H9 (cell line): ENCODE data around the gene PICALM. TPM values are rescaled to one million over a fixed set of nuclear protein-coding genes. Genes with fewer than 3 reads are reported as not detected.

ENCODE experiments used
- DNase-seq: peaks from one replicate; pipeline ENCODE4 v3.0.0-alpha.2; 2017
- H2AFZ ChIP-seq: one replicate; pipeline ENCODE4 v1.6.1; 2013; ENCODE audit warnings: mild to moderate bottlenecking, low read length, control low read depth, moderate library complexity
- H2AK5ac ChIP-seq: 2 replicates; pipeline ENCODE4 v1.6.1; 2013; ENCODE audit warnings: low read length, control low read depth, mixed read lengths; ENCODE audit not compliant: insufficient read length
- H2BK120ac ChIP-seq: one replicate; pipeline ENCODE4 v1.6.1; 2013; ENCODE audit warnings: low read depth, mild to moderate bottlenecking, low read length, control low read depth, inconsistent platforms; ENCODE audit not compliant: poor library complexity, severe bottlenecking
- H2BK12ac ChIP-seq: 2 replicates; pipeline ENCODE4 v1.6.1; 2013; ENCODE audit warnings: low read length, control low read depth, mixed read lengths, low read depth; ENCODE audit not compliant: insufficient read length
- H2BK15ac ChIP-seq: 2 replicates; pipeline ENCODE4 v1.6.1; 2013; ENCODE audit warnings: low read depth, low read length, control low read depth
- H2BK20ac ChIP-seq: one replicate; pipeline ENCODE4 v1.6.1; 2013; ENCODE audit warnings: low read depth, mild to moderate bottlenecking, low read length, control low read depth, inconsistent platforms; ENCODE audit not compliant: poor library complexity, severe bottlenecking
- H2BK5ac ChIP-seq: 2 replicates; pipeline ENCODE4 v1.6.1; 2013; ENCODE audit warnings: low read length, control low read depth, mixed read lengths; ENCODE audit not compliant: insufficient read length
- H3K14ac ChIP-seq: 2 replicates; pipeline ENCODE4 v1.6.1; 2013; ENCODE audit warnings: low read length, control low read depth; ENCODE audit not compliant: insufficient read depth
- H3K18ac ChIP-seq: 2 replicates; pipeline ENCODE4 v1.6.1; 2013; ENCODE audit warnings: low read depth, mild to moderate bottlenecking, mixed read lengths, low read length, control low read depth; ENCODE audit not compliant: insufficient read length
- H3K23ac ChIP-seq: 2 replicates; pipeline ENCODE4 v1.6.1; 2013; ENCODE audit warnings: low read length, control low read depth, mixed read lengths, low read depth; ENCODE audit not compliant: insufficient read length
- H3K23me2 ChIP-seq: 2 replicates; pipeline ENCODE4 v1.6.1; 2013; ENCODE audit warnings: low read depth, mild to moderate bottlenecking, mixed read lengths, low read length, control low read depth; ENCODE audit not compliant: insufficient read length, poor library complexity, severe bottlenecking
- H3K27ac ChIP-seq: 2 replicates; pipeline ENCODE4 v1.5.1; 2013; ENCODE audit warnings: low read length, control low read depth, mixed read lengths, low read depth; ENCODE audit not compliant: insufficient read length
- H3K27me3 ChIP-seq: 2 replicates; pipeline ENCODE4 v1.6.1; 2013; ENCODE audit warnings: low read length, control low read depth, inconsistent platforms; ENCODE audit not compliant: insufficient read depth
- H3K4ac ChIP-seq: 2 replicates; pipeline ENCODE4 v1.6.1; 2013; ENCODE audit warnings: low read depth, mild to moderate bottlenecking, control low read depth, inconsistent platforms, low read length, moderate library complexity
- H3K4me1 ChIP-seq: 2 replicates; pipeline ENCODE4 v1.6.1; 2013; ENCODE audit warnings: low read length, control low read depth, inconsistent platforms; ENCODE audit not compliant: insufficient read depth
- H3K4me2 ChIP-seq: 2 replicates; pipeline ENCODE4 v1.6.1; 2013; ENCODE audit warnings: low read length, control low read depth, mixed read lengths; ENCODE audit not compliant: insufficient read length, insufficient read depth
- H3K56ac ChIP-seq: 2 replicates; pipeline ENCODE4 v1.6.1; 2013; ENCODE audit warnings: low read depth, mild to moderate bottlenecking, mixed read lengths, low read length, control low read depth; ENCODE audit not compliant: insufficient read length
- H3K79me1 ChIP-seq: 2 replicates; pipeline ENCODE4 v1.6.1; 2013; ENCODE audit warnings: low read depth, mild to moderate bottlenecking, moderate library complexity, low read length, control low read depth, inconsistent platforms; ENCODE audit not compliant: insufficient read depth, poor library complexity, severe bottlenecking
- H3K79me2 ChIP-seq: 2 replicates; pipeline ENCODE4 v1.6.1; 2013; ENCODE audit warnings: low read length, control low read depth, inconsistent platforms; ENCODE audit not compliant: insufficient read depth
- H3K9ac ChIP-seq: 2 replicates; pipeline ENCODE4 v1.6.1; 2013; ENCODE audit warnings: low read length, control low read depth, mixed read lengths; ENCODE audit not compliant: insufficient read length; ENCODE audit errors: extremely low read depth
- H3K9me3 ChIP-seq: one replicate; pipeline ENCODE4 v1.6.1; 2013; ENCODE audit warnings: low read depth, low read length, inconsistent platforms; ENCODE audit not compliant: control insufficient read depth
- H3T11ph ChIP-seq: one replicate; pipeline ENCODE4 v1.6.1; 2013; ENCODE audit warnings: mild to moderate bottlenecking, low read length, control low read depth, inconsistent platforms
- H4K20me1 ChIP-seq: one replicate; pipeline ENCODE4 v1.6.1; 2013; ENCODE audit not compliant: control insufficient read depth, insufficient read length, insufficient read depth
- H4K5ac ChIP-seq: 2 replicates; pipeline ENCODE4 v1.6.1; 2013; ENCODE audit warnings: low read depth, mild to moderate bottlenecking, mixed read lengths, low read length, control low read depth; ENCODE audit not compliant: insufficient read length
- H4K8ac ChIP-seq: replicated peaks from 2 replicates; pipeline ENCODE4 v1.6.1; 2013; ENCODE audit warnings: low read length, control low read depth, mixed read lengths, low read depth; ENCODE audit not compliant: insufficient read length
- H4K91ac ChIP-seq: 2 replicates; pipeline ENCODE4 v1.6.1; 2013; ENCODE audit warnings: low read depth, mild to moderate bottlenecking, moderate library complexity, mixed read lengths, low read length, control low read depth; ENCODE audit not compliant: insufficient read length
- H3K27ac Mint-ChIP-seq, 3 experiments: 2 replicates in 2 of 3; 3 replicates in 1 of 3; pipeline ENCODE4 v1.8.0; 2020 to 2021; ENCODE audit warnings: mixed read lengths in 3 of 3, mild to moderate bottlenecking in 1 of 3, moderate library complexity in 1 of 3
- H3K27me3 Mint-ChIP-seq: 2 replicates; pipeline ENCODE4 v1.8.0; 2021; ENCODE audit warnings: low read depth, mild to moderate bottlenecking, moderate library complexity, mixed read lengths
- H3K36me3 Mint-ChIP-seq, 3 experiments: 2 replicates in 2 of 3; 3 replicates in 1 of 3; pipeline ENCODE4 v1.8.0; 2020 to 2021; ENCODE audit warnings: low read depth in 3 of 3, mixed read lengths in 3 of 3; ENCODE audit not compliant: insufficient read depth in 1 of 3
- H3K4me1 Mint-ChIP-seq, 2 experiments: 2 replicates each; pipeline ENCODE4 v1.8.0; 2020; ENCODE audit warnings: mixed read lengths in 2 of 2
- H3K4me3 Mint-ChIP-seq, 2 experiments: 2 replicates in 1 of 2; 3 replicates in 1 of 2; pipeline ENCODE4 v1.8.0; 2020 to 2021; ENCODE audit warnings: mild to moderate bottlenecking in 2 of 2, mixed read lengths in 2 of 2, moderate library complexity in 1 of 2
- H3K9me3 Mint-ChIP-seq, 2 experiments: 2 replicates in 1 of 2; 3 replicates in 1 of 2; pipeline ENCODE4 v1.8.0; 2020; ENCODE audit warnings: mild to moderate bottlenecking in 2 of 2, mixed read lengths in 2 of 2, moderate library complexity in 1 of 2
- CTCF ChIP-seq: fragments of 200-600 bp; sonication (generic); conservative IDR thresholded peaks from 3 replicates; pipeline ENCODE4 v1.8.0; 2021; ENCODE audit warnings: antibody characterized with exemption, mild to moderate bottlenecking
- WGBS: extraction: QIAGEN DNeasy Blood & Tissue Kit; methylation state at CpG from one replicate; pipeline ENCODE4 v1.1.7; 2013; ENCODE audit warnings: missing lambda C conversion rate, low lambda C conversion rate, mixed read lengths; ENCODE audit not compliant: insufficient read length; ENCODE audit errors: extremely low coverage; 5-methylcytosine and 5-hydroxymethylcytosine counted together
- total RNA-seq: library from RNA; stranded (reverse); gene quantifications from 2 replicates; pipeline ENCODE4 v1.2.1, GENCODE V29; 2021

PICALM gene
- total RNA-seq, 1 experiment from 2014 or later: 76.4 TPM

GRCh38 chr11:86047275-86047991, 21.5 kb downstream of the PICALM start:
- Histone ChIP-seq H3K9me3 (no peaks in the 10 kb centered on the region), H3K18ac (no peak overlapping the region), H2BK20ac (no peak overlapping the region), H3K56ac (no peak overlapping the region), H3K79me1 (peaks cover 3% of the 10 kb centered on the region), H2BK15ac (no peak overlapping the region), H2AFZ (no peak overlapping the region), H2BK12ac (no peak overlapping the region), H3K23me2 (no peaks in the 10 kb centered on the region), H3K79me2 (peaks cover 22% of the 10 kb centered on the region; the same call in 1 of the 2 replicates), H3K9ac (no peak overlapping the region), H2AK5ac (no peak overlapping the region), H3K27me3 (no peaks in the 10 kb centered on the region), H3T11ph (no peak overlapping the region), H3K4ac (no peak overlapping the region), H3K23ac (no peak overlapping the region), H3K14ac (no peak overlapping the region), H3K4me2 (no peak overlapping the region), H2BK5ac (no peak overlapping the region), H4K8ac (no peak overlapping the region), H3K27ac (no peak overlapping the region), H4K20me1 (no peaks in the 10 kb centered on the region), H4K5ac (no peak overlapping the region), H2BK120ac (no peak overlapping the region), H3K4me1 (no peaks in the 10 kb centered on the region; the same call in 1 of the 2 replicates), H4K91ac (no peak overlapping the region)
- H3K27ac Mint-ChIP-seq: 0 out of 7 replicates have a peak overlapping the region, but pooled peaks of 1 of the 3 experiments have one; percentile 58
- no peak for DNase-seq
- peaks cover 9 to 14% of the 10 kb centered on the region in 2 experiments for H3K4me1 Mint-ChIP-seq
- no peaks in the 10 kb centered on the region for H3K27me3 Mint-ChIP-seq
- H3K36me3 Mint-ChIP-seq: no peaks in the 10 kb centered on the region
- no peak overlapping the region for H3K4me3 Mint-ChIP-seq
- no CpG with 5 or more reads among the region's 10 CpGs for WGBS
- H3K9me3 Mint-ChIP-seq: no peaks in the 10 kb centered on the region
- no peak for TF ChIP-seq CTCF
